ENCODE results near the gene EHF. TPM values are rescaled to one million over a fixed set of nuclear protein-coding genes. Genes with fewer than 3 reads are reported as not detected.

EHF gene
- total and polyA plus RNA-seq, 10 donors: 0.02 to 1.8 (median 0.40) TPM; not detected in 2

- Histone ChIP-seq H3K27ac (no peak overlapping the region), H3K4me1 (peaks cover 0 to 52% (median 24%) of the 10 kb centered on the region in 6 donors)
- TF ChIP-seq POLR2A (IDR thresholded peaks at IDR 0.05) (no peak), CTCF (IDR thresholded peaks at IDR 0.05 in 8 of 11, conservative IDR thresholded peaks at IDR 0.05 in 3 of 11) (no peak), POLR2AphosphoS5 (IDR thresholded peaks at IDR 0.05) (no peak)
Measured at GRCh38 chr11:34653031-34653430, 32.1 kb downstream of the EHF start.

GRCh38 chr11:34653851-34654482 is 33.1 kb downstream of the EHF start:
- no peak overlapping the region for H3K4me3 ChIP-seq
- peaks cover 0 to 52% (median 24%) of the 10 kb centered on the region in 6 donors for H3K4me1 ChIP-seq
- H3K27me3 ChIP-seq (replicated peaks in 1 of 7): no peaks in the 10 kb centered on the region
- peak overlapping the region in 1 of 8 donors; percentile 1 for H3K27ac ChIP-seq
- intact Hi-C loops (cut with DNase I; ENCODE audit: low total_unique reads): no loop called here
- TF ChIP-seq CTCF (IDR thresholded peaks at IDR 0.05 in 8 of 11, conservative IDR thresholded peaks at IDR 0.05 in 3 of 11) (no peak), POLR2AphosphoS5 (IDR thresholded peaks at IDR 0.05) (no peak), POLR2A (IDR thresholded peaks at IDR 0.05) (no peak)
- 70 to 82% (median 74%) methylated on average over 12 of the region's 12 CpGs for WGBS, 5 donors
- DNase-seq: no peak
- no peaks in the 10 kb centered on the region for H3K36me3 ChIP-seq
- H3K9me3 ChIP-seq: no peaks in the 10 kb centered on the region

More at GRCh38 chr11:34653031-34653430, 32.1 kb downstream of the EHF start:
- Histone ChIP-seq H3K36me3 (no peaks in the 10 kb centered on the region), H3K27me3 (replicated peaks in 1 of 7) (no peaks in the 10 kb centered on the region), H3K9me3 (no peaks in the 10 kb centered on the region), H3K4me3 (no peak overlapping the region)
- DNase-seq: no peak
- 71 to 81% (median 77%) methylated on average over 3 of the region's 3 CpGs for WGBS, 5 donors
- intact Hi-C loops (cut with DNase I; ENCODE audit: low total_unique reads): no loop called here

GRCh38 chr11:34654483-34655334 is 33.8 kb downstream of the EHF start:
- intact Hi-C loops (cut with DNase I; ENCODE audit: low total_unique reads): no loop called here
- DNase-seq: no peak
- Histone ChIP-seq H3K9me3 (no peaks in the 10 kb centered on the region), H3K4me3 (no peak overlapping the region), H3K36me3 (no peaks in the 10 kb centered on the region), H3K27me3 (replicated peaks in 1 of 7) (no peaks in the 10 kb centered on the region), H3K4me1 (peaks cover 0 to 52% (median 23%) of the 10 kb centered on the region in 6 donors), H3K27ac (no peak overlapping the region)
- WGBS, 5 donors: 37 to 63% (median 47%) methylated on average over 9 of the region's 9 CpGs
- TF ChIP-seq POLR2AphosphoS5 (IDR thresholded peaks at IDR 0.05): no peak
- TF ChIP-seq POLR2A (IDR thresholded peaks at IDR 0.05): no peak
- no peak for TF ChIP-seq CTCF (IDR thresholded peaks at IDR 0.05 in 8 of 11, conservative IDR thresholded peaks at IDR 0.05 in 3 of 11)

Measured in spleen (tissue), 11 donors.